A673 (cell line): ENCODE results near the gene HS6ST2.

Source experiments
- CTCF ChIP-seq: fragments of 300-800, 200-600 bp; sonication (generic); conservative IDR thresholded peaks from 2 replicates; pipeline ENCODE4 v1.5.1; 2017; ENCODE audit warnings: low read depth, mild to moderate bottlenecking, antibody characterized with exemption, low read length, moderate library complexity, mixed read lengths
- EZH2 ChIP-seq: fragments of 200-600 bp; sonication (generic); IDR thresholded peaks from 2 replicates; pipeline ENCODE4 v1.6.1; 2017; ENCODE audit warnings: borderline replicate concordance, low read depth, mild to moderate bottlenecking, mixed read lengths, antibody characterized with exemption, low read length; ENCODE audit not compliant: poor library complexity, severe bottlenecking

- TF ChIP-seq CTCF = no peak
- no peak for TF ChIP-seq EZH2
These were observed 230.1 kb downstream of the HS6ST2 start for GRCh38 chrX:132728296-132728695.
